Testis (tissue), 2 donors: ENCODE results near the gene TICAM1.

ENCODE experiments used
- POLR2A ChIP-seq: fragments of 450-650 bp; IDR thresholded peaks from one replicate; pipeline ENCODE4 v1.6.1; 2017; ENCODE audit warnings: antibody characterized with exemption, mild to moderate bottlenecking, moderate library complexity
- TF ChIP-seq, protein P1 (sequence below), 3 experiments: fragments of 450-650 bp in 2 of 3; fragments of 200-600 bp in 1 of 3; sonication (generic) in 1 of 3; IDR thresholded peaks; one replicate each; pipeline ENCODE4 v1.5.1; 2016 to 2019; ENCODE audit warnings: antibody characterized with exemption in 3 of 3, mild to moderate bottlenecking in 2 of 3, moderate library complexity in 1 of 3

DNA sequence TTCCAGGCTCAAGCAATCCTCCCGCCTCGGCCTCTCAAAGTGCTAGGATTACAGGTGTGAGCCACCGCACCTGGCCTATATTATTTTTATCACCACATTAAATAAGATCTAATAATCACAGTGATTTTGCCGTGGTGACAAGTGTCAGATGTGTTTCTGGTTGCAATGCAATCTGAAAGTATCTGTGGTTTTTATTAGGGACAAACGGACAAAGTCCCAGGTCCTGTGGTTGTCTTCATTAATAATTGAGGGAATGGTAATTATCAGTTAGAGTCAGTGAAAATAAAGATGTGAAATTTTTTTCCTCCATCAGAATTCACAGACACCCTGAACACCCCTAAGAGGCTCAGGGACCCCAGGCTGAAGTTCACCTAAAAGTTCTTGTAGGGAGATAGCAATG, 1.3 kb upstream of the TICAM1 start:
- no peak for TF ChIP-seq POLR2A
- TF ChIP-seq, protein P1, sequence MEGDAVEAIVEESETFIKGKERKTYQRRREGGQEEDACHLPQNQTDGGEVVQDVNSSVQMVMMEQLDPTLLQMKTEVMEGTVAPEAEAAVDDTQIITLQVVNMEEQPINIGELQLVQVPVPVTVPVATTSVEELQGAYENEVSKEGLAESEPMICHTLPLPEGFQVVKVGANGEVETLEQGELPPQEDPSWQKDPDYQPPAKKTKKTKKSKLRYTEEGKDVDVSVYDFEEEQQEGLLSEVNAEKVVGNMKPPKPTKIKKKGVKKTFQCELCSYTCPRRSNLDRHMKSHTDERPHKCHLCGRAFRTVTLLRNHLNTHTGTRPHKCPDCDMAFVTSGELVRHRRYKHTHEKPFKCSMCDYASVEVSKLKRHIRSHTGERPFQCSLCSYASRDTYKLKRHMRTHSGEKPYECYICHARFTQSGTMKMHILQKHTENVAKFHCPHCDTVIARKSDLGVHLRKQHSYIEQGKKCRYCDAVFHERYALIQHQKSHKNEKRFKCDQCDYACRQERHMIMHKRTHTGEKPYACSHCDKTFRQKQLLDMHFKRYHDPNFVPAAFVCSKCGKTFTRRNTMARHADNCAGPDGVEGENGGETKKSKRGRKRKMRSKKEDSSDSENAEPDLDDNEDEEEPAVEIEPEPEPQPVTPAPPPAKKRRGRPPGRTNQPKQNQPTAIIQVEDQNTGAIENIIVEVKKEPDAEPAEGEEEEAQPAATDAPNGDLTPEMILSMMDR (IDR thresholded peaks at IDR 0.05) = no peak
